ENCODE results near the gene CSNK1D. TPM values are rescaled to one million over a fixed set of nuclear protein-coding genes. Genes with fewer than 3 reads are reported as not detected.

CSNK1D gene
- total RNA-seq, 1 experiment from 2014 or later: 137 TPM

GRCh38 chr17:82315703-82316358 is 42.3 kb upstream of the CSNK1D start:
- Histone ChIP-seq H4K8ac (replicated peaks; ENCODE audit: insufficient read length, low read depth, low read length) (no peak overlapping the region), H3K18ac (ENCODE audit: insufficient read length, low read depth, low read length) (no peak overlapping the region), H3K56ac (ENCODE audit: insufficient read length, low read depth, low read length) (no peak overlapping the region), H3K4ac (ENCODE audit: low read depth, low read length) (no peak overlapping the region), H3K79me2 (ENCODE audit: insufficient read depth, low read length) (no peaks in the 10 kb centered on the region), H2BK5ac (ENCODE audit: insufficient read length, low read length) (no peak overlapping the region), H3K4me2 (ENCODE audit: insufficient read depth, insufficient read length, low read length) (peak overlapping the region; percentile 22), H2BK15ac (ENCODE audit: low read depth, low read length) (no peak overlapping the region; the same call in 1 of the 2 replicates), H3K79me1 (ENCODE audit: insufficient read depth, low read depth, low read length, poor library complexity, severe bottlenecking) (no peaks in the 10 kb centered on the region), H4K5ac (ENCODE audit: insufficient read length, low read depth, low read length) (no peak overlapping the region), H3K4me1 (ENCODE audit: insufficient read depth, low read length) (no peaks in the 10 kb centered on the region), H2BK20ac (ENCODE audit: low read depth, low read length, poor library complexity, severe bottlenecking) (no peak overlapping the region), H2AK5ac (ENCODE audit: insufficient read length, low read length) (no peak overlapping the region), H2AFZ (ENCODE audit: low read length) (no peak overlapping the region), H3K23me2 (ENCODE audit: insufficient read length, low read depth, low read length, poor library complexity, severe bottlenecking) (peaks cover 6% of the 10 kb centered on the region), H3K27me3 (ENCODE audit: insufficient read depth, low read length) (no peaks in the 10 kb centered on the region), H3T11ph (ENCODE audit: low read length) (no peak overlapping the region), H3K9me3 (ENCODE audit: control insufficient read depth, low read depth, low read length) (no peaks in the 10 kb centered on the region), H4K91ac (ENCODE audit: insufficient read length, low read depth, low read length) (no peak overlapping the region), H3K23ac (ENCODE audit: insufficient read length, low read depth, low read length) (no peak overlapping the region), H3K9ac (ENCODE audit: extremely low read depth, insufficient read length, low read length) (no peak overlapping the region), H3K27ac (ENCODE audit: insufficient read length, low read depth, low read length) (no peak overlapping the region), H2BK120ac (ENCODE audit: low read depth, low read length, poor library complexity, severe bottlenecking) (no peak overlapping the region), H3K14ac (ENCODE audit: insufficient read depth, low read length) (peak overlapping the region; percentile 66; the same call in 1 of the 2 replicates), H2BK12ac (ENCODE audit: insufficient read length, low read depth, low read length) (no peak overlapping the region), H4K20me1 (ENCODE audit: control insufficient read depth, insufficient read depth, insufficient read length) (peaks cover 6% of the 10 kb centered on the region)
- no CpG with 5 or more reads among the region's 36 CpGs for WGBS (ENCODE audit: extremely low coverage, insufficient read length, low lambda C conversion rate)
- Mint-ChIP-seq H3K36me3 (ENCODE audit: insufficient read depth in 1 of 3, low read depth in 3 of 3) (no peaks in the 10 kb centered on the region), H3K27ac (no peak overlapping the region), H3K9me3 (no peaks in the 10 kb centered on the region), H3K4me3 (peak overlapping the region in 1 of 2 experiments; percentile 69; a peak in 3 of 5 replicates), H3K4me1 (peaks cover 2 to 13% of the 10 kb centered on the region in 2 experiments; a peak in 3 of 4 replicates), H3K27me3 (ENCODE audit: low read depth) (peaks cover 19% of the 10 kb centered on the region)
- DNase-seq: no peak
- no peak for TF ChIP-seq CTCF (conservative IDR thresholded peaks at IDR 0.05)

All from H9 (cell line).